ENCODE measurements around the gene GJA9. TPM values are rescaled to one million over a fixed set of nuclear protein-coding genes. Genes with fewer than 3 reads are reported as not detected.

GJA9 gene
- total RNA-seq, 4 donors from 2014 or later = not detected

DNA sequence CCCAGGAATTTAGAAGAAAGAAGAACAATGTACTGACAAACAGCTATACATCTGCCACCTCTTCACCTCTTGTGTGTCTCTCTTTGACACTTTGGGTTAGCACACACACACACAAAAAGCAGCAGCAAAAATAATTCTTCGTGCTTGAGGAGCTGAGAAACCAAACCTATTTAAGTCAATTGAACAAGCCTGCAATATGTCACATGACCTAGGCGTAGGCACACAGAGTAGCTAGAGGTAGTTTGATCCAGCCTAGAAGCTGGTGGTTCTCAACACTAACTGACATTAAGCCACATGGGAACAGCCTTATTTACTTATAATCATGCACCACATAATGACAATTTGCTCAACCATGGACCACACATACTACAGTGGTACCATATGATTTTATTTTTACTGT lies 54.1 kb downstream of the GJA9 start:
- DNase-seq = no peak
- H3K36me3 ChIP-seq = no peaks in the 10 kb centered on the region
- no peaks in the 10 kb centered on the region for H3K4me1 ChIP-seq
- H3K27me3 ChIP-seq = no peaks in the 10 kb centered on the region
- no peak overlapping the region for H3K27ac ChIP-seq
- no peak for TF ChIP-seq POLR2A (IDR thresholded peaks at IDR 0.05)
- TF ChIP-seq, protein P1, sequence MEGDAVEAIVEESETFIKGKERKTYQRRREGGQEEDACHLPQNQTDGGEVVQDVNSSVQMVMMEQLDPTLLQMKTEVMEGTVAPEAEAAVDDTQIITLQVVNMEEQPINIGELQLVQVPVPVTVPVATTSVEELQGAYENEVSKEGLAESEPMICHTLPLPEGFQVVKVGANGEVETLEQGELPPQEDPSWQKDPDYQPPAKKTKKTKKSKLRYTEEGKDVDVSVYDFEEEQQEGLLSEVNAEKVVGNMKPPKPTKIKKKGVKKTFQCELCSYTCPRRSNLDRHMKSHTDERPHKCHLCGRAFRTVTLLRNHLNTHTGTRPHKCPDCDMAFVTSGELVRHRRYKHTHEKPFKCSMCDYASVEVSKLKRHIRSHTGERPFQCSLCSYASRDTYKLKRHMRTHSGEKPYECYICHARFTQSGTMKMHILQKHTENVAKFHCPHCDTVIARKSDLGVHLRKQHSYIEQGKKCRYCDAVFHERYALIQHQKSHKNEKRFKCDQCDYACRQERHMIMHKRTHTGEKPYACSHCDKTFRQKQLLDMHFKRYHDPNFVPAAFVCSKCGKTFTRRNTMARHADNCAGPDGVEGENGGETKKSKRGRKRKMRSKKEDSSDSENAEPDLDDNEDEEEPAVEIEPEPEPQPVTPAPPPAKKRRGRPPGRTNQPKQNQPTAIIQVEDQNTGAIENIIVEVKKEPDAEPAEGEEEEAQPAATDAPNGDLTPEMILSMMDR (IDR thresholded peaks at IDR 0.05) = no peak
- H3K9me3 ChIP-seq = no peaks in the 10 kb centered on the region
- no peak overlapping the region for H3K4me3 ChIP-seq

DNA sequence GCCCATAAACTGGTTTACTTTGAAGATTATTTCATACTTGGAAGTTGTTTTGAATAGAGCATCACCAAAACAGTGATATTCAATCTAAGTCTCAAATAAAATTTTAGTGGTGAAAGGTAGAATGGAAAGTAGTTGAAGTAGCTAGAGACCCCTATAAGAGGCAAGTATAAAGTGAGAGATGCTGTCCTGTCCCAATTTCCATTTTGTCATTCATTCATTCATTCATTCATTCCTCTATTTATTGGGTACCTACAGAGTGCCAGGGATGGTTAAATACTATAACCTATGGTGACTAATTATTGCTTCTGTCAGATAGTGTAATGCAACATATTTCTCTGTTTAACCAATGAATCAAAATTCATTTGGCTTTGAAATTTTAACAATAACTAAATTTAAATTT lies 54.5 kb downstream of the GJA9 start:
- H3K4me1 ChIP-seq = no peaks in the 10 kb centered on the region
- H3K27me3 ChIP-seq = no peaks in the 10 kb centered on the region
- H3K9me3 ChIP-seq = no peaks in the 10 kb centered on the region
- no peak overlapping the region for H3K27ac ChIP-seq
- no peaks in the 10 kb centered on the region for H3K36me3 ChIP-seq
- TF ChIP-seq POLR2A (IDR thresholded peaks at IDR 0.05) = no peak
- TF ChIP-seq, protein P1 (IDR thresholded peaks at IDR 0.05) = no peak
- no peak overlapping the region for H3K4me3 ChIP-seq
- DNase-seq = no peak

DNA sequence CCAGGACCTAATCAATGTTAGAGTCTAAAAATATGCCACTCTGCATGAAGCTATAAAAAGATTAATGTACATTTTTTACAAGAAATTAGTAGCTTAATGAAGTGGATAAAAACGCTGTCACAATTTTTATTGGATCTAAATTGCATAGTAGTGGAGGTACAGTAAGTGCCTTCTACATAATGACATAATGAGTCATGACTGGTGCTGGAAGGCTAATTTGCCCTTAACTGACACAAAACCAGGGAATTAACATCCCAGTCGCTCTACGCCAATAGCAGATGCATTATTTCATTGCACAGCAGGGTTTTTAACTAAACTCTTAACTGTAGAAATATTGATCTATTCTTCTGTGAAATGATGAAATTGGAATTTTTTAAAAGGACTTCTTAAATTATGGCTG lies 55.1 kb downstream of the GJA9 start:
- TF ChIP-seq, protein P1 (IDR thresholded peaks at IDR 0.05) = no peak
- no peak for TF ChIP-seq POLR2A (IDR thresholded peaks at IDR 0.05)
- Histone ChIP-seq H3K4me3 (no peak overlapping the region), H3K4me1 (no peaks in the 10 kb centered on the region), H3K36me3 (no peaks in the 10 kb centered on the region), H3K9me3 (no peaks in the 10 kb centered on the region), H3K27ac (no peak overlapping the region), H3K27me3 (no peaks in the 10 kb centered on the region)
- no peak for DNase-seq

Small RNA genes within 50 kb of the gene (small RNA-seq; reads per million reads assigned to genes)
- 0 reads per million in 2 donors for gene GJA9-MYCBP
- gene RNU6-605P = 0 reads per million in 2 donors

Other genes starting within 250 kb of the GJA9 start
- 10 to 100 TPM in 3 of 4 donors, 1 to 10 TPM in 1; 9.9 to 23.3 (median 13.8) TPM for gene RRAGC, start 21.8 kb downstream of the GJA9 start, total RNA-seq
- gene MYCBP, start 8.2 kb downstream of the GJA9 start, total RNA-seq = 10 to 100 TPM; 11.8 to 25.9 (median 14.8) TPM
- under 1 TPM in 1 of 4 donors, not detected in 3; 0.66 TPM for gene RHBDL2, start 60.2 kb upstream of the GJA9 start, total RNA-seq
- 10 to 100 TPM; 18.9 to 39.6 (median 33.8) TPM for gene AKIRIN1, start 109.7 kb upstream of the GJA9 start, total RNA-seq
- gene NDUFS5, start 144.8 kb upstream of the GJA9 start, total RNA-seq = 100 to 1,000 TPM; 192 to 562 (median 213) TPM

Data from Peyer's patch (tissue), 4 donors.